GM21423 (cell line): ENCODE data around the gene AGPAT3.

Experiments used
- ATAC-seq: cut with Tn5 transposase; IDR thresholded peaks from one replicate; pipeline ENCODE4 v1.9.1; 2021; ENCODE audit warnings: mild to moderate bottlenecking, moderate library complexity; ENCODE audit not compliant: unreplicated experiment

AGPAT3 gene

GRCh38 chr21:43934716-43935705 lies 70.0 kb downstream of the AGPAT3 start:
- ATAC-seq, result no peak

GRCh38 chr21:43935711-43936110 lies 70.7 kb downstream of the AGPAT3 start:
- no peak for ATAC-seq

GRCh38 chr21:43936247-43936967 lies 71.4 kb downstream of the AGPAT3 start:
- no peak for ATAC-seq

GRCh38 chr21:43937051-43937832 lies 72.2 kb downstream of the AGPAT3 start:
- no peak for ATAC-seq

- ATAC-seq, result no peak
Measured at GRCh38 chr21:43937891-43938309, 72.9 kb downstream of the AGPAT3 start.

- peak; percentile 81 for ATAC-seq
Measured at GRCh38 chr21:43938751-43939442, 73.9 kb downstream of the AGPAT3 start.

GRCh38 chr21:43939443-43940328 lies 74.7 kb downstream of the AGPAT3 start:
- ATAC-seq, result no peak

GRCh38 chr21:43940329-43941050 lies 75.5 kb downstream of the AGPAT3 start:
- no peak for ATAC-seq

GRCh38 chr21:43942201-43942600 lies 77.2 kb downstream of the AGPAT3 start:
- no peak for ATAC-seq

- ATAC-seq, result no peak
Measured at GRCh38 chr21:43942621-43943020, 77.6 kb downstream of the AGPAT3 start.

GRCh38 chr21:43943512-43944077 lies 78.6 kb downstream of the AGPAT3 start:
- no peak for ATAC-seq

- no peak for ATAC-seq
Measured at GRCh38 chr21:43944078-43944633, 79.1 kb downstream of the AGPAT3 start.

- no peak for ATAC-seq
Measured at GRCh38 chr21:43944757-43945156, 79.7 kb downstream of the AGPAT3 start.

GRCh38 chr21:43948740-43949498 lies 83.9 kb downstream of the AGPAT3 start:
- ATAC-seq, result no peak

- no peak for ATAC-seq
Measured at GRCh38 chr21:43949499-43950208, 84.6 kb downstream of the AGPAT3 start.

- no peak for ATAC-seq
Measured at GRCh38 chr21:43950481-43950880, 85.5 kb downstream of the AGPAT3 start.

- no peak for ATAC-seq
Measured at GRCh38 chr21:43950936-43951335, 85.9 kb downstream of the AGPAT3 start.
